RWPE1 (cell line): Measurements from ENCODE around the gene NFATC1.

ENCODE experiments used
- CTCF ChIA-PET: fragments of 350-600 bp; sonication (Branson Sonifier 250); formaldehyde crosslinking; extraction: SDS; loops from one replicate; lab custom pipeline; 2021; lab: Yijun Ruan, JAX
- POLR2A ChIA-PET: fragments of 400-600 bp; formaldehyde crosslinking; extraction: SDS; loops from one replicate; lab custom pipeline; 2020; ENCODE audit warnings: antibody characterized with exemption; ENCODE audit not compliant: low non-redundant PET; lab: Yijun Ruan, JAX
- DNase-seq: peaks from one replicate; pipeline ENCODE4 v3.0.0; 2012; ENCODE audit warnings: low spot score
- H3K27ac ChIP-seq: fragments of 450-650 bp; 2 replicates; pipeline ENCODE4 v1.5.1; 2017
- CTCF ChIP-seq: fragments of 450-650 bp; conservative IDR thresholded peaks from 2 replicates; pipeline ENCODE4 v1.5.1; 2017; ENCODE audit warnings: low read depth, mild to moderate bottlenecking

The NFATC1 gene

GRCh38 chr18:79459946-79460480 is 64.3 kb downstream of the NFATC1 start:
- peak overlapping the region; percentile 11; the same call in 1 of the 2 replicates for H3K27ac ChIP-seq
- ChIA-PET CTCF (no interaction called here), POLR2A (no interaction called here)
- DNase-seq = no peak
- TF ChIP-seq CTCF = no peak

- POLR2A ChIA-PET = no interaction called here
Observed at GRCh38 chr18:79460481-79461300, 65.0 kb downstream of the NFATC1 start.

GRCh38 chr18:79461627-79462026 is 65.9 kb downstream of the NFATC1 start:
- TF ChIP-seq CTCF = no peak
- peak overlapping the region; percentile 2; the same call in 1 of the 2 replicates for H3K27ac ChIP-seq
- DNase-seq = no peak
- POLR2A ChIA-PET = no interaction called here
- CTCF ChIA-PET = no interaction called here

More at GRCh38 chr18:79460481-79461300, 65.0 kb downstream of the NFATC1 start:
- H3K27ac ChIP-seq = peak overlapping the region; percentile 11; the same call in 1 of the 2 replicates
- no peak for TF ChIP-seq CTCF
- no peak for DNase-seq
- CTCF ChIA-PET = no interaction called here

GRCh38 chr18:79463424-79463960 is 67.8 kb downstream of the NFATC1 start:
- no peak for DNase-seq
- POLR2A ChIA-PET = no interaction called here
- no peak overlapping the region for H3K27ac ChIP-seq
- no peak for TF ChIP-seq CTCF
- CTCF ChIA-PET = no interaction called here

- 0 out of 2 replicates have a peak overlapping the region, but pooled peaks have one; percentile 2 for H3K27ac ChIP-seq
- TF ChIP-seq CTCF = no peak
- POLR2A ChIA-PET = no interaction called here
- CTCF ChIA-PET = no interaction called here
- DNase-seq = no peak
Observed at GRCh38 chr18:79465392-79465991, 69.8 kb downstream of the NFATC1 start.

GRCh38 chr18:79466591-79466990 is 70.9 kb downstream of the NFATC1 start:
- TF ChIP-seq CTCF = no peak
- H3K27ac ChIP-seq = no peak overlapping the region; the same call in 1 of the 2 replicates
- ChIA-PET POLR2A (no interaction called here), CTCF (no interaction called here)
- DNase-seq = no peak
